Activated CD8-positive, alpha-beta T cell treated with anti-CD3 and anti-CD28 coated beads for 36 hours (primary cell): ENCODE results near the gene ZNF791. TPM values are rescaled to one million over a fixed set of nuclear protein-coding genes. Genes with fewer than 3 reads are reported as not detected.

ENCODE experiments used
- ATAC-seq: fragments of 200-7000 bp; cut with Tn5 transposase; one replicate; pipeline ENCODE4 v1.10.0; 2021; ENCODE audit warnings: mild to moderate bottlenecking, moderate library complexity
- CTCF ChIA-PET: fragments of 350-600 bp; sonication (Branson Sonifier 250); formaldehyde crosslinking; loops from one replicate; lab custom pipeline; 2021; ENCODE audit warnings: antibody characterized with exemption; lab: Charles Lee
- POLR2A ChIA-PET: fragments of 350-600 bp; sonication (Branson Sonifier 250); formaldehyde crosslinking; loops from one replicate; lab custom pipeline; 2021; ENCODE audit warnings: antibody characterized with exemption; lab: Charles Lee
- DNase-seq: peaks from one replicate; pipeline ENCODE4 v3.0.0-alpha.2; 2020
- H3K27ac Mint-ChIP-seq: one replicate; pipeline ENCODE4 v1.8.0; 2021; ENCODE audit warnings: mild to moderate bottlenecking, mixed read lengths
- H3K27me3 Mint-ChIP-seq: one replicate; pipeline ENCODE4 v1.8.0; 2021; ENCODE audit warnings: mixed read lengths
- H3K36me3 Mint-ChIP-seq: one replicate; pipeline ENCODE4 v1.8.0; 2021; ENCODE audit warnings: low read depth, mixed read lengths
- H3K4me1 Mint-ChIP-seq: one replicate; pipeline ENCODE4 v1.8.0; 2021; ENCODE audit warnings: low read depth, mixed read lengths
- H3K4me3 Mint-ChIP-seq: one replicate; pipeline ENCODE4 v1.8.0; 2021; ENCODE audit warnings: mild to moderate bottlenecking, moderate library complexity, mixed read lengths
- H3K9me3 Mint-ChIP-seq: one replicate; pipeline ENCODE4 v1.8.0; 2021; ENCODE audit warnings: mixed read lengths
- CTCF ChIP-seq: fragments of 200-600 bp; IDR thresholded peaks from one replicate; pipeline ENCODE4 v1.8.0; 2022; ENCODE audit warnings: antibody characterized with exemption, mild to moderate bottlenecking
- intact Hi-C: fragments of 100-400 bp; cut with micrococcal nuclease; formaldehyde crosslinking; loops from one replicate; pipeline ENCODE4 v1.10.0; 2022
- total RNA-seq, 2 experiments: library from RNA; stranded (reverse); gene quantifications; one replicate each; pipeline ENCODE4 v1.2.3, GENCODE V29; 2021

The ZNF791 gene
- total RNA-seq, 2 experiments from 2014 or later = 15.1 to 16.7 TPM

GRCh38 chr19:12667731-12668302 lies 57.1 kb downstream of the ZNF791 start:
- Mint-ChIP-seq H3K36me3 (peaks cover 55% of the 10 kb centered on the region), H3K27me3 (no peaks in the 10 kb centered on the region), H3K4me1 (peaks cover 41% of the 10 kb centered on the region), H3K4me3 (peak overlapping the region; percentile 99), H3K9me3 (no peaks in the 10 kb centered on the region), H3K27ac (peak overlapping the region; percentile 100)
- no peak for TF ChIP-seq CTCF
- POLR2A ChIA-PET = interaction anchor here (1.1 to 4.3 kb wide), 5 partner anchors 10 to 141 kb away, joined by 3 to 29 read pairs (median 4); no protein-coding TSS in a partner anchor
- CTCF ChIA-PET = interaction anchor here (3.4 kb wide), 1 partner anchor 104 kb away, joined by 12 read pairs; no protein-coding TSS in a partner anchor
- intact Hi-C loops = loop anchor here (5.0 to 10.0 kb wide), 2 partner anchors 53 to 106 kb away; partner anchors contain the start of genes ZNF490 and ZNF791
- ATAC-seq = no peak
- no peak for DNase-seq

GRCh38 chr19:12668346-12668745 lies 57.6 kb downstream of the ZNF791 start:
- DNase-seq (no peak), ATAC-seq (no peak)
- intact Hi-C loops = loop anchor here (5.0 to 10.0 kb wide), 2 partner anchors 54 to 106 kb away; partner anchors contain the start of genes ZNF490 and ZNF791
- POLR2A ChIA-PET = interaction anchor here (0.7 to 4.3 kb wide), 8 partner anchors 10 to 142 kb away, joined by 3 to 29 read pairs (median 4); partner anchors contain the start of genes FBXW9 and TRIR
- peak overlapping the region; percentile 100 for H3K27ac Mint-ChIP-seq
- peak overlapping the region; percentile 99 for H3K4me3 Mint-ChIP-seq
- no peak for TF ChIP-seq CTCF
- no peaks in the 10 kb centered on the region for H3K9me3 Mint-ChIP-seq
- H3K4me1 Mint-ChIP-seq = peaks cover 41% of the 10 kb centered on the region
- peaks cover 50% of the 10 kb centered on the region for H3K36me3 Mint-ChIP-seq
- H3K27me3 Mint-ChIP-seq = no peaks in the 10 kb centered on the region
- CTCF ChIA-PET = interaction anchor here (1.6 to 3.4 kb wide), 2 partner anchors 9 to 104 kb away, joined by 4 to 12 read pairs; no protein-coding TSS in a partner anchor

- CTCF ChIA-PET = interaction anchor here (0.7 to 3.4 kb wide), 5 partner anchors 10 to 127 kb away, joined by 3 to 12 read pairs (median 4); no protein-coding TSS in a partner anchor
- TF ChIP-seq CTCF = no peak
- Mint-ChIP-seq H3K4me3 (peak overlapping the region; percentile 99), H3K9me3 (no peaks in the 10 kb centered on the region), H3K27me3 (no peaks in the 10 kb centered on the region), H3K27ac (peak overlapping the region; percentile 100), H3K4me1 (peaks cover 41% of the 10 kb centered on the region), H3K36me3 (peaks cover 46% of the 10 kb centered on the region)
- POLR2A ChIA-PET = interaction anchor here (0.7 to 4.3 kb wide), 9 partner anchors 9 to 143 kb away, joined by 3 to 29 read pairs (median 5); partner anchors contain the start of genes FBXW9 and TRIR
- intact Hi-C loops = loop anchor here (5.0 to 10.0 kb wide), 2 partner anchors 54 to 107 kb away; partner anchors contain the start of genes ZNF490 and ZNF791
- DNase-seq (peak; percentile 85), ATAC-seq (peak; percentile 28)
These were observed 58.2 kb downstream of the ZNF791 start for GRCh38 chr19:12668932-12669269.

- Mint-ChIP-seq H3K27me3 (no peaks in the 10 kb centered on the region), H3K4me1 (peaks cover 38% of the 10 kb centered on the region), H3K36me3 (peaks cover 46% of the 10 kb centered on the region), H3K27ac (peak overlapping the region; percentile 100), H3K9me3 (no peaks in the 10 kb centered on the region), H3K4me3 (peak overlapping the region; percentile 99)
- TF ChIP-seq CTCF = no peak
- ChIA-PET POLR2A (interaction anchor here (0.7 to 4.3 kb wide), 9 partner anchors 9 to 117 kb away, joined by 4 to 29 read pairs (median 5); partner anchors contain the start of genes DHPS, FBXW9 and TRIR), CTCF (interaction anchor here (0.7 to 1.6 kb wide), 8 partner anchors 9 to 126 kb away, joined by 3 to 7 read pairs (median 4); no protein-coding TSS in a partner anchor)
- DNase-seq (peak; percentile 79), ATAC-seq (peak; percentile 15)
- intact Hi-C loops = loop anchor here (5.0 to 10.0 kb wide), 2 partner anchors 55 to 107 kb away; partner anchors contain the start of genes ZNF490 and ZNF791
These were observed 58.8 kb downstream of the ZNF791 start for GRCh38 chr19:12669270-12670158.
